Measurements from ENCODE around the gene TMEM229B.

Gene TMEM229B

GRCh38 chr14:67510121-67510520 lies 21.6 kb upstream of the TMEM229B start:
- no peak for DNase-seq (ENCODE audit: low read depth)
- H3K4me3 ChIP-seq (ENCODE audit: low read depth, low read length): no peak overlapping the region
- no peak for TF ChIP-seq CTCF (conservative IDR thresholded peaks at IDR 0.05; ENCODE audit: low read depth, low read length)

GRCh38 chr14:67508956-67509355 lies 20.4 kb upstream of the TMEM229B start:
- no peak for DNase-seq (ENCODE audit: low read depth)
- no peak for TF ChIP-seq CTCF (conservative IDR thresholded peaks at IDR 0.05; ENCODE audit: low read depth, low read length)
- H3K4me3 ChIP-seq (ENCODE audit: low read depth, low read length): no peak overlapping the region

GRCh38 chr14:67505254-67505653 lies 16.7 kb upstream of the TMEM229B start:
- no peak for TF ChIP-seq CTCF (conservative IDR thresholded peaks at IDR 0.05; ENCODE audit: low read depth, low read length)
- no peak overlapping the region for H3K4me3 ChIP-seq (ENCODE audit: low read depth, low read length)

GRCh38 chr14:67503331-67503730 lies 14.8 kb upstream of the TMEM229B start:
- no peak overlapping the region for H3K4me3 ChIP-seq (ENCODE audit: low read depth, low read length)
- DNase-seq (ENCODE audit: low read depth): no peak
- TF ChIP-seq CTCF (conservative IDR thresholded peaks at IDR 0.05; ENCODE audit: low read depth, low read length): no peak

More at GRCh38 chr14:67505254-67505653, 16.7 kb upstream of the TMEM229B start:
- DNase-seq (ENCODE audit: low read depth): no peak

GRCh38 chr14:67502867-67503266 lies 14.3 kb upstream of the TMEM229B start:
- DNase-seq (ENCODE audit: low read depth): no peak
- H3K4me3 ChIP-seq (ENCODE audit: low read depth, low read length): no peak overlapping the region
- TF ChIP-seq CTCF (conservative IDR thresholded peaks at IDR 0.05; ENCODE audit: low read depth, low read length): no peak

- no peak for TF ChIP-seq CTCF (conservative IDR thresholded peaks at IDR 0.05; ENCODE audit: low read depth, low read length)
- no peak for DNase-seq (ENCODE audit: low read depth)
- no peak overlapping the region for H3K4me3 ChIP-seq (ENCODE audit: low read depth, low read length)
Observed at GRCh38 chr14:67501670-67502069, 13.1 kb upstream of the TMEM229B start.

- DNase-seq (ENCODE audit: low read depth): no peak
- no peak overlapping the region for H3K4me3 ChIP-seq (ENCODE audit: low read depth, low read length)
- TF ChIP-seq CTCF (conservative IDR thresholded peaks at IDR 0.05; ENCODE audit: low read depth, low read length): no peak
Observed at GRCh38 chr14:67500981-67501380, 12.5 kb upstream of the TMEM229B start.

All from choroid plexus epithelial cell (primary cell).